Measurements from ENCODE around the gene RWDD1. TPM values are rescaled to one million over a fixed set of nuclear protein-coding genes. Genes with fewer than 3 reads are reported as not detected.

RWDD1 gene
- total and polyA plus RNA-seq, 2 donors: 37.1 to 62.1 TPM

DNA sequence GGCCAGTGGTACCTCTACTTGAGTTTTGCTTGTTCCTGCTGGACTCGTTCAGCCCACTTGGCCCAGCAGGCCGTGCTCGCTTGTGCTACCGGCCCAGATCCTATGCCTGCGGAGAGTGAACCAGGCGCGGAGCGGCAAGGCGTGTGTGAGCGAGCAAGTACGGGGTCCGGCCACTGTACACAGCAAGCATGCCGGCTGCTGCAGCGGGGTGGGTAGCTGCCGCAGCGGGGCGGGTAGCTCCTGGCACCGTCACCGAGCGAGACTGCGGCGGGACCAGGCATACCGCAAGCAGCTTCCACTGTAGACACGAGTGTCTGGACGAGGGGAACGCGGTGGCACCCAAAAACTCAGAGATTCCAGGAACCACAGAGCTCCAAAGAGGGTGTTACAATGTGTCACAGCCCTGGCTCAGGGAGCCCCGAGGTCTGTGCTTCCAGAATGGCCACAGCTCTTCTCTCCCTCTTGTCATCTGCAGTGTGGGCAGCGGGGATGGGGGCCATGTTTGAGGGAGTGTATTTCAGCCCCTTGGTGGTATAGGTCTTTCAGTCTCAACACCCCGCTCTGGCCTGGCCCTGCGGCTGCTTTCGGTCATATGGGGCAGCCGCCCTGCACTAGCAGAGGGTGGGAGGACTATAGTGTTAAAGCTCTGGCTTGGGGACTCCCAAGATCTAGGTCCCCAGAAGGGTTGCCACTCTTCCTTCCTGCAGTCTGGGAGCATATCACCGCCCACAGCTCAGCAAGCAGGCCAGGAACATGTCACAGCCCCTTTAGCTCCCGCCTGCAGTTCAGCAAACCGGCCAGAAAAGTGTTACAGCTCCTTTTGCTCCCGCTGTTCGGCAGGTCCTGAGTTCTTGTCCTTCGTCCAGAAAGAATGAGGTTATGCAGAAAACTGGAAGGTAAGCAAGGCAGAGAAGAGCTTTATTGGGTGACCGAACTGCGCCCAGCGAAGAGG, 6.1 kb upstream of the RWDD1 start:
- no peak overlapping the region for H3K27ac ChIP-seq (ENCODE audit: low read depth)
- no peak for DNase-seq (ENCODE audit: extremely low spot score)
- peaks cover 2% of the 10 kb centered on the region for H3K4me1 ChIP-seq (ENCODE audit: insufficient read depth)
- no peaks in the 10 kb centered on the region for H3K36me3 ChIP-seq (ENCODE audit: insufficient read depth)
- 47% methylated on average over 42 of the region's 42 CpGs for WGBS
- H3K4me3 ChIP-seq (ENCODE audit: low read depth, low read length): peak overlapping the region; percentile 23

DNA sequence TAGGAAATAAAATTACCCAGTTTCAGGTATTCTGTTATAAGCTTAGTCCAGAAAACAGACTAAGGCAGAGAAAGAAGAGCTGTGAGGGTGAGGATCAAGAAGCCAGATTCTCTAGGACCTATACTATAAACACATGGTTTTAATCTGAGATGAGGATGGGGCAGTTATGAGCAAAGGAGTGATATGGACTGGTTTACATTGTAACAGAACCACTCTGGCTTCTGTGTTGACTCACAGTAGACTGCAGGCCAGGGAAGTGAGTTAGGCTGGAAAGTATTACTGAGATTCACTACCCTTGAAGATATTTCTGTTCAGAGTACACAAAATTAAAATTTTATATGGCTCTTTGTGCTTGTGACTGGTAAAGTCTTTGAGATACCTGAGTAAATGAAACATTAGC, 3.2 kb upstream of the RWDD1 start:
- no peak for DNase-seq (ENCODE audit: extremely low spot score)
- no peaks in the 10 kb centered on the region for H3K36me3 ChIP-seq (ENCODE audit: insufficient read depth)
- H3K27ac ChIP-seq (ENCODE audit: low read depth): no peak overlapping the region
- peaks cover 2% of the 10 kb centered on the region for H3K4me1 ChIP-seq (ENCODE audit: insufficient read depth)
- no peak overlapping the region for H3K4me3 ChIP-seq (ENCODE audit: low read depth, low read length)

DNA sequence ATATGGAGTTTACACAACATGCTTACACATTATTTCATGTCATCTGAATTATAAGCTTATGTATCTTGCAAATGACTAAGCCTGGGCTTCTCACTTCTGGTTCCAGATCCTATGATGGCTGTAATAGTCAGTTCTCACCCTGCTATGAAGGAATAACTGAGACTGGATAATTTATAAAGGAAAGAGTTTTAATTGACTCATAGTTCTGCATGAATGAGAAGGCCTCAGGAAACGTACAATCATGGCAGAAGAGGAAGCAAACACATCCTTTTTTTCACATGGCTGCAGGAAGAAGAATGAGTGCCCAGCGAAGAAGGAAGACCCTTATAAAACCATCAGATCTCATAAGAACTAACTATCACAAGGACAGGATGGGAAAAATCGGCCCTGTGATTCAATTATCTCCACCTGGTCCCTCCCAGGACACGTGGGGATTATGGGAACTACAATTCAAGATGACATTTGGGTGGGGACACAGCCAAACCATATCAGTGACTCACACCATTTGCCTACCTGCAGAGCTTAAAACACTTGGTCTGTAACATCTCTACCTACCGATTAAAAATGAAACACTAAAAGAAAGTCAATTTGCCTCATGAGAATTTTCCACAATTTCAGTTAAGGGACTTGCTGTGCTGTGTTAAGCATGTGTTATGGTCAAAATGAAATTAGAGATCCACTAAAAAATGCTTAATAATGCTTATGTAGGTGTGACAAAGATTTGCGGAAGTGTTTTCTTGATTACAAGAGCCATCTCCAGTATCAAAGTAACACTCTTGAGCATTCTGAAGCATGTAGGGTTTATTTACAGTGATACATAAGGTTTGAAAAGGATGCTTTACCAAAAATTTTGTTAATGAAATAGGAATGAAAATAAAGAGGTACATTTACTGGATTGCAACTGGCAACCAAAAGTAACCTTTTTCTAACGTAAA, 2.2 kb upstream of the RWDD1 start:
- 64% methylated on average over 7 of the region's 7 CpGs for WGBS
- H3K4me1 ChIP-seq (ENCODE audit: insufficient read depth): peaks cover 2% of the 10 kb centered on the region

DNA sequence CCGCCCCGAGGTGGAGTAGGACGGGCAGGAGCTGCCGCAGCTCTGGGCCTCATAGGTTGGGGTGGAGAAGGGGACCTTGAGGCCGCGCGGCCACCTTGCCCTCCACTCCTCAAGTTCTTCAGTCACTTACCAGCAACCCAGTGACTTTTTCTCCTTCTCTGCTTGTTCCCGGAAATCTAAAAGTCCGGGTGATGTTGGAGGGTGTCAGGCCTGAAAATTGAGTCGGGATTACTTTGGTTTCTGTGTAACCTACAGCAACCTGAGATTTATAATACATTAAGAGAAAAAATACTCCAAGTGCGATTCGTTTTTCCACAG, 338 bp downstream of the RWDD1 start:
- Histone ChIP-seq H3K4me1 (ENCODE audit: insufficient read depth) (no peaks in the 10 kb centered on the region), H3K27ac (ENCODE audit: low read depth) (peak overlapping the region; percentile 78), H3K36me3 (ENCODE audit: insufficient read depth) (no peaks in the 10 kb centered on the region), H3K4me3 (ENCODE audit: low read depth, low read length) (peak overlapping the region; percentile 94)
- no peak for DNase-seq (ENCODE audit: extremely low spot score)
- under 1% methylated on average over 12 of the region's 12 CpGs for WGBS

More for the DNA sequence above, 2.2 kb upstream of the RWDD1 start:
- Histone ChIP-seq H3K36me3 (ENCODE audit: insufficient read depth) (no peaks in the 10 kb centered on the region), H3K4me3 (ENCODE audit: low read depth, low read length) (no peak overlapping the region), H3K27ac (ENCODE audit: low read depth) (no peak overlapping the region)
- no peak for DNase-seq (ENCODE audit: extremely low spot score)

DNA sequence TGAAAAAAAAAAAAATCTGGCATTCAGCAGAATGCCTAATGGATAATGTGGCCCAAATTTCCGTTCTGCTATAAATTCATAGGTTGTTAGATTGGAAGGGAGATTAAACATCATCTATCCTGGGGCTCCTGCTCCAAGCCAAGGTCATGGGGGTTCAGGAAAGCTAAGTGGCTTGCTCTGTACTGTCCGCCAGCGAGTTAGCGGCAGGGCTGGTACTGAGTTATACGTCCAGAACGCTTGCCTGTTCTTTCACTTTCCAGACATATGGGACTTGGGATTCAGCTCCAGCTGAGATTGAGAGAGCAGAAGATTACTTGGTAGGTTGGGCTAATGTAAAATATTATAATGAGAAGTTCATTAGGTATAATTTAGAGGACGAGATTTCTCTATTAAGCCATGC, 858 bp downstream of the RWDD1 start:
- DNase-seq (ENCODE audit: extremely low spot score): no peak
- H3K4me1 ChIP-seq (ENCODE audit: insufficient read depth): no peaks in the 10 kb centered on the region
- no peaks in the 10 kb centered on the region for H3K36me3 ChIP-seq (ENCODE audit: insufficient read depth)
- no peak overlapping the region for H3K27ac ChIP-seq (ENCODE audit: low read depth)
- 2% methylated on average over 7 of the region's 7 CpGs for WGBS
- peak overlapping the region; percentile 94 for H3K4me3 ChIP-seq (ENCODE audit: low read depth, low read length)

DNA sequence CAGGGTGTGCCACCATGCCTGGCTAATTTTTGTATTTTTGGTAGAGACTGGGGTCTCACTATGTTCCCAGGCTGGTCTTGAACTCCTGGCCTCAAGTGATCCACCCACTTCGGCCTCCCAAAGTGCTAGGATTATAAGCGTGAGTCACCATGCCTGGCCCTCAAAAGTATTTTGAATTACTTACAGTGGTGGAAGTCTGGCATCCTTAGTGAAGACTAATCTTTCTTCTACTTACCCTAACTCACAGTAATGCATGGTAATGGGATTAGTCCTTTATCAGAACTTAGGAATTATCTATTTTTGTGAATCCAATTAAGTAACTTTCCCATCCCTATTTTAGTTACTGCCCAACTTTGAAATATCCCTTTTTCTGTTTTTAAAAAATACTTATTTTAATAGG, 3.9 kb downstream of the RWDD1 start:
- H3K27ac ChIP-seq (ENCODE audit: low read depth): no peak overlapping the region
- WGBS: 83% methylated on average over 2 of the region's 2 CpGs
- no peaks in the 10 kb centered on the region for H3K4me1 ChIP-seq (ENCODE audit: insufficient read depth)
- no peak for DNase-seq (ENCODE audit: extremely low spot score)
- H3K4me3 ChIP-seq (ENCODE audit: low read depth, low read length): no peak overlapping the region
- no peaks in the 10 kb centered on the region for H3K36me3 ChIP-seq (ENCODE audit: insufficient read depth)

DNA sequence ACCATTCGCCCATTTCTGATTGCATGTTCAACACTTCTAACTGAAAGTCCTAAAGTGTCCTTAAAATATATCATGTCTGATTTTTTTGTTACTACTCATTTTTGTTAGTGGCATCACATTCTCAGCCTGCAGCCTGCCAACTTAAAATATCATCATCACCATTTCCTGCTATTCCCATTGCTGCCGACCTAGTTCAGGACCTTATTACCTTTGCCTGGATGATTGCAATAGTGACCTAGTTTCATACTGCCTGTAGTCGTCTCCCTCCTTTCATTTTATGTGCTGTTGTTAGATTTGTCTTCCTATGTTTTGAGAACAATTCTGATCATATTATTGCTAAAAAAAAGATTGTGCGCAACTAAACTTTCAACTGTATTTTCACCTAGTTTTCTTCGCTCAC, 6.2 kb downstream of the RWDD1 start:
- WGBS: 83% methylated on average over 5 of the region's 5 CpGs
- Histone ChIP-seq H3K4me3 (ENCODE audit: low read depth, low read length) (no peak overlapping the region), H3K36me3 (ENCODE audit: insufficient read depth) (no peaks in the 10 kb centered on the region), H3K4me1 (ENCODE audit: insufficient read depth) (no peaks in the 10 kb centered on the region), H3K27ac (ENCODE audit: low read depth) (no peak overlapping the region)
- no peak for DNase-seq (ENCODE audit: extremely low spot score)

DNA sequence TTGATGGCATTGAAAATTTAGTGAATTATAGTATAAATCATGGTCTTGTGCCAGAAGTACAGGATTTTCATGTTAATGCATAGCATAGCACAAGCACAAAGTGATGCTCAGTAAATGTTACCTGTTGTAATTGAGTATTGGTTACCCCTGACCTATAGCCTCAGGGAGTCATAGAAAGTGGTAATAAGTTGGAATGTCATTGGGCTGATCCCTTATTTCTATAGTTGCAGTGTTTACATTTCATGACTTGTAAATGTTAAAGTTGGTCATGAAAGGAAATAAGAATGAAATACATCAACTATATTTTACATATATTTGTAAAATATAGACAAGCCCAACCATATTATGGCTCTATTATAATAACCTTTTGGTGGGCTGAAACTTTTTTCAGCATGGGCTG, 7.0 kb downstream of the RWDD1 start:
- no peak overlapping the region for H3K27ac ChIP-seq (ENCODE audit: low read depth)
- H3K36me3 ChIP-seq (ENCODE audit: insufficient read depth): no peaks in the 10 kb centered on the region
- DNase-seq (ENCODE audit: extremely low spot score): no peak
- H3K4me1 ChIP-seq (ENCODE audit: insufficient read depth): no peaks in the 10 kb centered on the region
- no peak overlapping the region for H3K4me3 ChIP-seq (ENCODE audit: low read depth, low read length)

DNA sequence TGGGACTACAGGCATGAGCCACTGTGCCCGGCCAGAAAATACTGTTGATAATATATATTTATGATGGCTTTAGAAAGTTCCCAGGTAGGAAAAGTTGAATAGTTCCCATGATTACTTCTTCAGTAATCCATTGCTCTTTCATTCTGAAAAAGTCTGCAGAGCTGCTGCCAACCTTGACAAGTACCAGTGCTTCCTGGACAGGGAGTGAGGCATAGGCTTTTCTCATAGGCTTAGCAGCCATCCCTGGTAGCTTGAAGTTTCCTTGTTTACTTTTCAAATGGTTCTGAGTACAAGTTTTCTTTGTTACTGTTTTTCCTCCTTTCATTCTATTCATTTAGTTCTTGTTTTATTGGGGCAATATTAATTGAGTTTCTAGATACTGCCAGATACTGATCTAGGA, 7.8 kb downstream of the RWDD1 start:
- Histone ChIP-seq H3K36me3 (ENCODE audit: insufficient read depth) (no peaks in the 10 kb centered on the region), H3K4me3 (ENCODE audit: low read depth, low read length) (no peak overlapping the region), H3K4me1 (ENCODE audit: insufficient read depth) (no peaks in the 10 kb centered on the region), H3K27ac (ENCODE audit: low read depth) (no peak overlapping the region)
- 76% methylated on average over 1 of the region's 1 CpG for WGBS
- no peak for DNase-seq (ENCODE audit: extremely low spot score)

DNA sequence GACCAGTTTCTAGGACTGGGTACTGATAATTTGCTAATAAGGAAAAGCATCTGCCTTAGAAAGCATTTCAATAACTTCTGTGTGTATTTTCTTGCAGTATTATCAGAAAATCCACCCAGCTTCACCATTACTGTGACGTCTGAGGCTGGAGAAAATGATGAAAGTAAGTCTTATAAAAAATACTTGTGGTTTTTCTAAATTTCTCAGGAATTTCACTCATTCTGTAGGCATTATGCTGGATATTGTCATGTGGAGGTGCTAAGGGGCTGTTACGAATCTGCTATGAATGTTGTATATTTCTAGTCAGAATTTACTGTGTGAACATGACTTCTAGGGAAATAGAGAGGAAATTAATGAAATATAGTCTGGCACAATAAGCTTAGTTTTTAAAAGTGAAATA, 8.9 kb downstream of the RWDD1 start:
- Histone ChIP-seq H3K27ac (ENCODE audit: low read depth) (no peak overlapping the region), H3K4me3 (ENCODE audit: low read depth, low read length) (no peak overlapping the region), H3K4me1 (ENCODE audit: insufficient read depth) (no peaks in the 10 kb centered on the region), H3K36me3 (ENCODE audit: insufficient read depth) (no peaks in the 10 kb centered on the region)
- no peak for DNase-seq (ENCODE audit: extremely low spot score)
- 77% methylated on average over 2 of the region's 2 CpGs for WGBS

DNA sequence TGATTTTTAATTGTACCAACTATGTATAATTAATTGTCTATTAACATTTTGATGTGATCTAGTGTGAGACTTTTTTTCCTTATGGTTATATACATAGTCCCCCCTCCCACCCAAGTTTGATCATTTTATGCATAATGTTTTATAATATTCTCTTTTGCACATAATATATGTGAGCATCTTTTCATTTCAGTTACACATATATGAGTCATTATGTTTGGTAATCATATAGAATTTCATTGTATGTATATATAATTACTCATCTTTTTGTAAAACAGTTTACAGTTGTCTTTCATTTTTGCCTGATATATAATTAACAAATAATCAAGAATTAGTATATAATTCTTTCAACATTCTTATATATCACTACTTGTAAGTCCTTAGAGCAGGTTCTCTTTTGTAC, 15.0 kb downstream of the RWDD1 start:
- Histone ChIP-seq H3K36me3 (ENCODE audit: insufficient read depth) (peaks cover 2% of the 10 kb centered on the region), H3K4me1 (ENCODE audit: insufficient read depth) (peaks cover 2% of the 10 kb centered on the region), H3K4me3 (ENCODE audit: low read depth, low read length) (no peak overlapping the region), H3K27ac (ENCODE audit: low read depth) (no peak overlapping the region)
- DNase-seq (ENCODE audit: extremely low spot score): no peak

DNA sequence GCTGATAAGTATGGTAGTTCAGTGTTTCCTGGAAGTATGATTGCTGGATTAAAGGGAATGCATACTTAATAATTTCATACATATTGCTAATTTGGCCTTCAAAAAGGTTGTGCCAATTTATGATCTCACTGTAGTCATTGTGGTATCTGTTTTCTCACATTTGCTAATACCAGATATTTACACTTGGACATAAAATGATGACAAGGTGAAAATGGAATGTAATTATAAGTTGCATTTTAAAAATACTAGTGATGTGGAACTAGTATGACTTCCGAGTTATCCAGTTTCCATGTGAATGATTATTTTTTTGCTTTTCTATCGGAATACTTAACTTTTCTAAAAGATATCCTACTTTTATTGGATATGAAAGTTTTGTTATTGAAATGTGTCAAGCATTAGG, 15.4 kb downstream of the RWDD1 start:
- WGBS: 98% methylated on average over 2 of the region's 2 CpGs
- Histone ChIP-seq H3K27ac (ENCODE audit: low read depth) (no peak overlapping the region), H3K36me3 (ENCODE audit: insufficient read depth) (peaks cover 4% of the 10 kb centered on the region), H3K4me3 (ENCODE audit: low read depth, low read length) (no peak overlapping the region), H3K4me1 (ENCODE audit: insufficient read depth) (peaks cover 2% of the 10 kb centered on the region)
- no peak for DNase-seq (ENCODE audit: extremely low spot score)

DNA sequence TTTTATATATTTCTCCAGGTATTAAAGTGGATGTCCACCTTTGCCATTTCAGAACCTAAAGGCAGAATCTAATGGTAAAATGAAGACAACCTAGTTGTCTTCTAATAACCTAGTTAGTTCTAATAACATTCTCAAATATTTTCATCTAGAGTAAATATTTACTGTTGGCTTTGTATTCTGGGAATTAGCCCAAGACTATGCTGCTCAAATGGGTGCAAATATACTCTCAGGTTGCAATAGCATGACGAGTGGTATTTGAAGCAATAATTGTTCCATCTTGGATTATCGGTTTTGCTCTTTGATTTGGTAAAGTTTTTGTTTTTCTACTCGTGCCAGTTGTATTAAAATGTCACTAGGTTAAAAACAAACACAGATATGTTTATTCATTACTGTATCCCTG, 23.9 kb downstream of the RWDD1 start:
- Histone ChIP-seq H3K4me1 (ENCODE audit: insufficient read depth) (no peaks in the 10 kb centered on the region), H3K36me3 (ENCODE audit: insufficient read depth) (peaks cover 11% of the 10 kb centered on the region), H3K4me3 (ENCODE audit: low read depth, low read length) (no peak overlapping the region), H3K27ac (ENCODE audit: low read depth) (no peak overlapping the region)
- no peak for DNase-seq (ENCODE audit: extremely low spot score)
- 67% methylated on average over 3 of the region's 3 CpGs for WGBS

DNA sequence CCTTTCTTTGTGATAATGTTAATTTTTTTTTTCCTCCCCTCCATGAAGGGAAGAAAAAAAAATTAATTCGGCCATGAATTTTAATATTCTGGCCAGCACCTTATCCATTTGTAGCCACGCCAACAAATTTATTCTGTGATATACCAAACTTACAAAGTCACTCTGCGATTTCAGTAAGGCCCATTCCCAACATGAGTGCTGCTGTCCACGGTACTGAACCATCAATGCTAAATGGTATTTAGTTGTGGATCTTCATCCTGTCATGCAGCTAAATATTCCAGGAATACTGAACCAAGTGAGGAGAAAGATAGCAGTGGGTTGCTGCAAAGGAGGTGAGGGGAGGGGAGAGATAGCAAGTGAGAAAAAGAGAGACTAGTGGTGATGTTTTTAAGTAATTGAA, 25.5 kb downstream of the RWDD1 start:
- H3K4me1 ChIP-seq (ENCODE audit: insufficient read depth): no peaks in the 10 kb centered on the region
- 79% methylated on average over 4 of the region's 4 CpGs for WGBS
- H3K27ac ChIP-seq (ENCODE audit: low read depth): no peak overlapping the region
- no peak for DNase-seq (ENCODE audit: extremely low spot score)
- peaks cover 8% of the 10 kb centered on the region for H3K36me3 ChIP-seq (ENCODE audit: insufficient read depth)
- no peak overlapping the region for H3K4me3 ChIP-seq (ENCODE audit: low read depth, low read length)
